ENCODE results near the gene TPSD1. TPM values are rescaled to one million over a fixed set of nuclear protein-coding genes. Genes with fewer than 3 reads are reported as not detected.

Gene TPSD1
- total and polyA plus RNA-seq, 9 of the 15 experiments (the other 6 are each of a cell fraction or from before 2014, with no cell fraction given), result not detected

- no peaks in the 10 kb centered on the region for H4K20me1 ChIP-seq (replicated peaks; ENCODE audit: control insufficient read depth, insufficient read depth, low read length)
- H3K4me3 ChIP-seq, result no peak overlapping the region
- no peak overlapping the region for H3K9ac ChIP-seq (ENCODE audit: insufficient read depth in 1 of 2, low read depth in 2 of 2, low read length in 2 of 2)
- intact Hi-C loops (cut with micrococcal nuclease) (loop anchor here (10.0 kb wide), 1 partner anchor 49 kb away; no protein-coding TSS in a partner anchor), in situ Hi-C loops (cut with MboI) (no loop called here)
- WGBS (ENCODE audit: insufficient coverage, low coverage, missing lambda C conversion rate), result 59% methylated on average over 5 of the region's 5 CpGs
- no peak for TF ChIP-seq TCF7L2 (IDR thresholded peaks at IDR 0.05; ENCODE audit: low read depth, low read length)
- TF ChIP-seq SIN3A (IDR thresholded peaks at IDR 0.05; ENCODE audit: borderline replicate concordance in 2 of 2, control insufficient read depth in 1 of 2, low read depth in 2 of 2, low read length in 2 of 2), result no peak
- no peak for TF ChIP-seq RFX5 (IDR thresholded peaks at IDR 0.05; ENCODE audit: low read depth, low read length)
- TF ChIP-seq BCLAF1 (IDR thresholded peaks at IDR 0.05; ENCODE audit: borderline replicate concordance in 1 of 2, control insufficient read depth in 1 of 2, low read depth in 2 of 2, low read length in 1 of 2), result no peak
- ATAC-seq, result no peak
- H3K4me2 ChIP-seq (ENCODE audit: insufficient read depth, low read length), result no peak overlapping the region
- FAIRE-seq, result no peak
- H3K9me3 ChIP-seq (replicated peaks; ENCODE audit: control insufficient read depth, insufficient read depth, low read depth, low read length), result no peaks in the 10 kb centered on the region
- H3K36me3 ChIP-seq (ENCODE audit: control insufficient read depth, insufficient read depth, low read length), result no peaks in the 10 kb centered on the region
- H3K9me1 ChIP-seq (ENCODE audit: control insufficient read depth, insufficient read depth, low read length), result no peaks in the 10 kb centered on the region
- H3K4me1 ChIP-seq (replicated peaks in 1 of 2; ENCODE audit: control insufficient read depth in 2 of 2, insufficient read depth in 2 of 2, low read length in 2 of 2), result peaks cover 32 to 45% of the 10 kb centered on the region in 2 experiments
- no peaks in the 10 kb centered on the region for H3K27me3 ChIP-seq (ENCODE audit: control insufficient read depth in 2 of 2, insufficient read depth in 2 of 2, low read length in 2 of 2)
- no peak overlapping the region for H3K27ac ChIP-seq (ENCODE audit: extremely low read depth, low read depth, low read length)
- BruUV-seq (replicated peaks), result no TSS peak
- no peaks in the 10 kb centered on the region for H3K79me2 ChIP-seq (ENCODE audit: control insufficient read depth, insufficient read depth, low read length)
- ChIA-PET POLR2A (interaction anchor here (1.4 kb wide), 1 partner anchor 9 kb away, joined by 6 read pairs; no protein-coding TSS in a partner anchor), CTCF (ENCODE audit: low intra/inter-chr PET ratio) (no interaction called here)
- H2AFZ ChIP-seq (ENCODE audit: low read depth, low read length), result no peak overlapping the region
- no peak for DNase-seq (ENCODE audit: extremely low read depth in 1 of 4, low spot score in 3 of 4)
Measured at GRCh38 chr16:1295465-1295864, 39.6 kb downstream of the TPSD1 start.
